ENCODE measurements around the gene EPHA10.

DNA sequence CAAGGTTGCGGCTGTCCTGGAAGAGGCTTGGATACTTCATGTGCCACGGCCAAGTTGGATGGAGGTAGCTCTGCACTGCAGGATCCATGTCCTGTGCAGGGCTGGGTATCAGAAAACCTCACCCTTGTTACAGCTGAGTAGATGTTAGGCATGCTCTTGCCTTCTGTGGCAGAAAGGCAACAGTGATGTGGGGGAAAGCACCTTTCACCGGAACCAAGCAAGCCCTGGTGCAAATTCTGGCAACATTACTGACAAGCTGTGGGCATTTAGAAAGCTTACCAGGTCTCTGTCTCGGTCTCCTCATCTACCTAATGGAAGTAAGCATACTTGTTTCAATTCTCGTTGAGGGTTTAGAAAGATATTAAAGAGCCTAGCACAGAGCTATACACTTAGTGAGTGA is 87.1 kb downstream of the EPHA10 start:
- TF ChIP-seq BCL3 (IDR thresholded peaks at IDR 0.05): no peak
- no peak for TF ChIP-seq RNF2 (IDR thresholded peaks at IDR 0.05; ENCODE audit: borderline replicate concordance, low read depth)
